K562 (cell line): ENCODE measurements around the gene SLC9A3. TPM values are rescaled to one million over a fixed set of nuclear protein-coding genes. Genes with fewer than 3 reads are reported as not detected.

Experiments
- ATAC-seq: fragments of 200-7000 bp; cut with Tn5 transposase; 3 replicates; pipeline ENCODE4 v1.9.1; 2020; ENCODE audit warnings: moderate library complexity
- BruUV-seq: library from RNA; stranded (reverse); fragments of 400-500 nt; replicated peaks from 2 replicates; lab custom pipeline; 2021; lab: Mats Ljungman, UMichigan
- CTCF ChIA-PET: fragments of 300-600 bp; formaldehyde crosslinking; extraction: SDS; loops from one replicate; lab custom pipeline; 2021; ENCODE audit warnings: low intra/inter-chr PET ratio; lab: Yijun Ruan, JAX
- POLR2A ChIA-PET: fragments of 300-600, 350-650 bp; sonication (Branson Sonifier 250); formaldehyde crosslinking; extraction: SDS; loops from one replicate; lab custom pipeline; 2021; ENCODE audit warnings: antibody characterized with exemption, inconsistent platforms; lab: Yijun Ruan, JAX
- DNase-seq, 4 experiments: peaks; one replicate each; pipeline versions ENCODE4 v3.0.0 to v3.0.0-alpha.2; 2011 to 2018; ENCODE audit warnings: low spot score in 3 of 4, mixed read lengths in 3 of 4; ENCODE audit errors: extremely low read depth in 1 of 4
- FAIRE-seq: peaks from 2 replicates; lab custom pipeline; 2011; peaks lifted over from hg19 to GRCh38; lab: Jason Lieb, UNC
- H2AFZ ChIP-seq: 2 replicates; pipeline ENCODE4 v1.6.0; 2011; ENCODE audit warnings: low read depth, low read length, control low read depth, inconsistent platforms
- H3K27ac ChIP-seq: fragments of 200-600 bp; 3 replicates; pipeline ENCODE4 v1.8.0; 2011; ENCODE audit warnings: low read depth, mild to moderate bottlenecking, control low read depth, inconsistent platforms, low read length, moderate library complexity, mixed read lengths; ENCODE audit errors: extremely low read depth
- H3K27me3 ChIP-seq, 2 experiments: fragments of 300-600 bp in 1 of 2; 2 replicates in 1 of 2; 3 replicates in 1 of 2; pipeline versions ENCODE4 v1.6.0 to v1.8.0; 2011; ENCODE audit warnings: inconsistent platforms in 2 of 2, low read length in 2 of 2, mild to moderate bottlenecking in 1 of 2, mixed read lengths in 1 of 2, moderate library complexity in 1 of 2; ENCODE audit not compliant: control insufficient read depth in 2 of 2, insufficient read depth in 2 of 2
- H3K36me3 ChIP-seq: fragments of 300-600 bp; 3 replicates; pipeline ENCODE4 v1.8.0; 2011; ENCODE audit warnings: mild to moderate bottlenecking, low read length, inconsistent platforms; ENCODE audit not compliant: control insufficient read depth, insufficient read depth
- H3K4me1 ChIP-seq, 2 experiments: fragments of 200-600 bp in 1 of 2; replicated peaks in 1 of 2; 2 replicates in 1 of 2; 3 replicates in 1 of 2; pipeline versions ENCODE4 v1.5.1 to v1.8.0; 2011; ENCODE audit warnings: inconsistent platforms in 2 of 2, low read length in 2 of 2, mild to moderate bottlenecking in 1 of 2, mixed read lengths in 1 of 2, moderate library complexity in 1 of 2; ENCODE audit not compliant: control insufficient read depth in 2 of 2, insufficient read depth in 2 of 2
- H3K4me2 ChIP-seq: 2 replicates; pipeline ENCODE4 v1.6.1; 2011; ENCODE audit warnings: low read length, control low read depth, inconsistent platforms, mixed read lengths; ENCODE audit not compliant: insufficient read depth
- H3K4me3 ChIP-seq: fragments of 200-600 bp; sonication (generic), shearing (Covaris generic); 2 replicates; pipeline ENCODE4 v1.5.1; 2016; ENCODE audit warnings: control low read depth, inconsistent platforms
- H3K79me2 ChIP-seq: fragments of 200-600 bp; 3 replicates; pipeline ENCODE4 v1.8.0; 2011; ENCODE audit warnings: low read length, inconsistent platforms; ENCODE audit not compliant: control insufficient read depth, insufficient read depth
- H3K9ac ChIP-seq, 2 experiments: 2 replicates each; pipeline versions ENCODE4 v1.6.0 to v1.6.1; 2011; ENCODE audit warnings: low read depth in 2 of 2, low read length in 2 of 2, control low read depth in 1 of 2, inconsistent platforms in 1 of 2, mild to moderate bottlenecking in 1 of 2, mixed read lengths in 1 of 2; ENCODE audit not compliant: insufficient read depth in 1 of 2
- H3K9me1 ChIP-seq: one replicate; pipeline ENCODE4 v1.6.0; 2011; ENCODE audit warnings: inconsistent platforms, mild to moderate bottlenecking, low read length, moderate library complexity; ENCODE audit not compliant: control insufficient read depth, insufficient read depth
- H3K9me3 ChIP-seq: replicated peaks from 2 replicates; pipeline ENCODE4 v1.5.1; 2011; ENCODE audit warnings: low read depth, low read length, inconsistent platforms; ENCODE audit not compliant: control insufficient read depth, insufficient read depth
- H4K20me1 ChIP-seq: replicated peaks from 2 replicates; pipeline ENCODE4 v1.6.1; 2011; ENCODE audit warnings: low read length, inconsistent platforms, mixed read lengths; ENCODE audit not compliant: control insufficient read depth, insufficient read depth
- ELF2 ChIP-seq: fragments of 250-450 bp; sonication (Bioruptor Pico); IDR thresholded peaks from 2 replicates; pipeline ENCODE4 v1.5.0; 2021; ENCODE audit warnings: mild to moderate bottlenecking
- ETS1 ChIP-seq: conservative IDR thresholded peaks from 2 replicates; pipeline ENCODE4 v1.6.1; 2011; ENCODE audit warnings: low read depth, mild to moderate bottlenecking, low read length; ENCODE audit not compliant: control insufficient read depth
- GATA2 ChIP-seq: sonication (generic); formaldehyde crosslinking; IDR thresholded peaks from 2 replicates; pipeline ENCODE4 v1.4.0; 2020; ENCODE audit warnings: mild to moderate bottlenecking, missing genetic modification reagents
- PHTF2 ChIP-seq: fragments of 250-450 bp; sonication (Bioruptor Pico); IDR thresholded peaks from 2 replicates; pipeline ENCODE4 v1.5.0; 2021; ENCODE audit warnings: mild to moderate bottlenecking
- POLR3G ChIP-seq: IDR thresholded peaks from 2 replicates; pipeline ENCODE4 v1.6.1; 2011; ENCODE audit not compliant: insufficient read length, insufficient replicate concordance; ENCODE audit errors: extremely low read depth
- PTRF ChIP-seq: fragments of 450-650 bp; IDR thresholded peaks from 2 replicates; pipeline ENCODE4 v1.6.1; 2016; ENCODE audit warnings: mild to moderate bottlenecking, missing genetic modification characterization, missing compliant biosample characterization
- RNF2 ChIP-seq: sonication (generic); IDR thresholded peaks from 2 replicates; pipeline ENCODE4 v1.6.1; 2016
- SFPQ ChIP-seq: fragments of 200-400 bp; formaldehyde crosslinking; IDR thresholded peaks from 2 replicates; pipeline ENCODE4 v1.6.1; 2017; ENCODE audit warnings: mild to moderate bottlenecking, low read depth, low read length, moderate library complexity
- SMARCA5 ChIP-seq: fragments of 450-650 bp; IDR thresholded peaks from 2 replicates; pipeline ENCODE4 v1.6.1; 2016
- ZBTB26 ChIP-seq: fragments of 450-650 bp; formaldehyde crosslinking; IDR thresholded peaks from 2 replicates; pipeline ENCODE4 v1.4.0; 2022; ENCODE audit warnings: missing genetic modification characterization
- ZNF592 ChIP-seq: fragments of 450-650 bp; IDR thresholded peaks from 2 replicates; pipeline ENCODE4 v1.6.1; 2017; ENCODE audit warnings: antibody characterized with exemption, mild to moderate bottlenecking
- WGBS: fragments of 100-300 bp; shearing (Covaris generic); methylation state at CpG from one replicate; pipeline ENCODE4 v1.1.6; 2016; ENCODE audit warnings: low coverage, mixed read lengths; ENCODE audit not compliant: insufficient coverage; ENCODE audit errors: missing lambda C conversion rate; 5-methylcytosine and 5-hydroxymethylcytosine counted together
- in situ Hi-C: fragments of 300-500 bp; cut with MboI; formaldehyde crosslinking; loops from 4 replicates; pipeline ENCODE4 v1.15.0; 2018; ENCODE audit warnings: inconsistent platforms, mixed read lengths
- intact Hi-C: fragments of 100-400 bp; cut with micrococcal nuclease; formaldehyde crosslinking; loops from 2 replicates; pipeline ENCODE4 v1.14.2; 2022
- polyA plus RNA-seq, 8 experiments: library from polyadenylated mRNA; depleted of rRNA in 4 of 8; stranded (reverse) in 5 of 8; unstranded in 3 of 8; fragments of >200 nt; fragmentation: Nextera tagmentation in 2 of 8; fragmentation: Illumina TruSeq in 1 of 8; extraction: Ambion mirVana in 2 of 8; extraction: Trizol in 1 of 8; gene quantifications; 2 replicates each; pipeline versions ENCODE4 v1.2.1 to v1.2.3, GENCODE V29; 2011 to 2014; ENCODE audit warnings: inconsistent platforms in 1 of 8, missing spikeins in 1 of 8
- total RNA-seq, 7 experiments: library from RNA; depleted of rRNA in 6 of 7; stranded (reverse); fragments of >200 nt in 6 of 7; fragmentation: Illumina TruSeq in 2 of 7; extraction: Trizol in 2 of 7; gene quantifications; 2 replicates each; pipeline versions ENCODE4 v1.2.1 to v1.2.3, GENCODE V29; 2011 to 2021; ENCODE audit warnings: low replicate concordance in 1 of 7

Gene SLC9A3
- total and polyA plus RNA-seq, 9 of the 15 experiments (the other 6 are each of a cell fraction or from before 2014, with no cell fraction given): 1.5 to 5.8 (median 3.7) TPM; not detected in 2

GRCh38 chr5:456351-457194 is 67.7 kb downstream of the SLC9A3 start (continued):
- TF ChIP-seq PHTF2: no peak
- no peak for TF ChIP-seq ETS1
- TF ChIP-seq POLR3G: no peak
- TF ChIP-seq SMARCA5: no peak
- TF ChIP-seq RNF2: no peak

GRCh38 chr5:455806-456205 is 68.4 kb downstream of the SLC9A3 start:
- no peak overlapping the region for H3K4me3 ChIP-seq
- peaks cover 91% of the 10 kb centered on the region for H3K36me3 ChIP-seq
- in situ Hi-C loops (no loop called here), intact Hi-C loops (no loop called here)
- H3K79me2 ChIP-seq: peaks cover 4% of the 10 kb centered on the region; the same call in 1 of the 3 replicates
- H3K4me2 ChIP-seq: no peak overlapping the region
- BruUV-seq: no TSS peak
- no peak overlapping the region for H3K9ac ChIP-seq
- no peak overlapping the region for H2AFZ ChIP-seq
- 92% methylated on average over 11 of the region's 11 CpGs for WGBS
- ChIA-PET CTCF (no interaction called here), POLR2A (no interaction called here)
- no peaks in the 10 kb centered on the region for H4K20me1 ChIP-seq
- H3K9me1 ChIP-seq: no peaks in the 10 kb centered on the region
- H3K4me1 ChIP-seq: peaks cover 0 to 5% of the 10 kb centered on the region in 2 experiments; a peak in 1 of 5 replicates
- no peaks in the 10 kb centered on the region for H3K27me3 ChIP-seq
- no peak overlapping the region for H3K27ac ChIP-seq
- peaks cover 8% of the 10 kb centered on the region for H3K9me3 ChIP-seq
- DNase-seq: no peak
- no peak for FAIRE-seq
- ATAC-seq: no peak
- TF ChIP-seq ZNF592 (no peak), ZBTB26 (CRISPR knock-in tag) (no peak), ELF2 (no peak), GATA2 (CRISPR knock-in tag) (no peak), PTRF (tag) (no peak), SFPQ (no peak)
